WI38 (cell line): ENCODE data around the gene DNAH10.

Experiments
- H3K4me3 ChIP-seq: 2 replicates; pipeline ENCODE4 v1.5.1; 2011; ENCODE audit warnings: low read depth, mild to moderate bottlenecking, control low read depth, low read length
- CTCF ChIP-seq: IDR thresholded peaks from 2 replicates; pipeline ENCODE4 v1.5.1; 2012; ENCODE audit warnings: low read depth, mild to moderate bottlenecking, control low read depth, low read length

DNAH10 gene

GRCh38 chr12:123983822-123984485 is 221.9 kb downstream of the DNAH10 start:
- no peak overlapping the region for H3K4me3 ChIP-seq
- peak; percentile 57 for TF ChIP-seq CTCF

GRCh38 chr12:123984903-123985302 is 222.8 kb downstream of the DNAH10 start:
- H3K4me3 ChIP-seq = no peak overlapping the region
- no peak for TF ChIP-seq CTCF
